ENCODE measurements around the gene AXIN1.
"Not testable (repeated sequence)": the region's sequence is repeated elsewhere in the genome, so short reads cannot be mapped to it uniquely, and the experiment has no call there.

The AXIN1 gene

DNA sequence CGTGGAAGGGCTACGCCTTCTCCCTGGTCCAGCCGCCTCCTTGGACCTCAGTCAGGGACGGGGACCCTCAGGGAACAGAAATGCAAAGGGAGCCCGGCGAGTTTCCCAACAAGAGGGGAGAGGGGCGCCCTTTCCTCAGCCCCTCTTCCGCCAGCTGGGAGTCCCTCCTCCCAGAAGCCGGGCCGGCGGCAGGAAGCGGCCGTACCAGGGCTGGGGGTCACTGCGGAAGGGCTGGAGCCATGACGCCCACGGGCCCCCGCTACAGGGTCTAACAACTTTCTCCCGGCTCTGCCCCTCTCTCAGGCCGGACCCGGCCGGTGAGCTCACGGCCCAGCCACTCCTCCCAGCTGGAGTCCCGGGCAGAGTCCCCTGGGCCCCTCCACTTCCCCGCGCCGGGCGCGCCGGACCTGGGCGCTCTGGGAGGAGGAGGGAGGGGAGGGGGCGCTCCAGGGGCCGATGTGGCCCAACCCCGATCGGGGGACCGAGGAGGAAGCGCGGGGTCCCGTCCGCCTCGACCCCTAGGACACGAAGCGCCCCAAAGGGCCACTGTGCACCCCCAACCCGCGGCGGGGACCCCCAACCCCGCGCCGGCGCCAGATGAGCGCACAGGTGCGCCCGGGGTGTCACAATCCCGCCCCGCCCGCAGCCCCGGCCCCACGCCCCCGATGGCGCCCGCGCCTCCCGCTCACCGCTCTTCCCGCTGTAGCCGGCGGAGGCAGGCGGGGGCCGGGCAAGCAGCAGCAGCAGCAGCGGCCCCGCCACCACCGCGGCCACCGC lies 28.7 kb upstream of the AXIN1 start:
- no peak for FAIRE-seq

- FAIRE-seq = no peak
Measured at GRCh38 chr16:380762-381011, 28.2 kb upstream of the AXIN1 start.

- FAIRE-seq = no peak
Measured at GRCh38 chr16:379961-380761, 27.6 kb upstream of the AXIN1 start.

GRCh38 chr16:379183-379960 lies 26.8 kb upstream of the AXIN1 start:
- no peak for FAIRE-seq

- no peak for FAIRE-seq
Measured at GRCh38 chr16:378821-379182, 26.3 kb upstream of the AXIN1 start.

DNA sequence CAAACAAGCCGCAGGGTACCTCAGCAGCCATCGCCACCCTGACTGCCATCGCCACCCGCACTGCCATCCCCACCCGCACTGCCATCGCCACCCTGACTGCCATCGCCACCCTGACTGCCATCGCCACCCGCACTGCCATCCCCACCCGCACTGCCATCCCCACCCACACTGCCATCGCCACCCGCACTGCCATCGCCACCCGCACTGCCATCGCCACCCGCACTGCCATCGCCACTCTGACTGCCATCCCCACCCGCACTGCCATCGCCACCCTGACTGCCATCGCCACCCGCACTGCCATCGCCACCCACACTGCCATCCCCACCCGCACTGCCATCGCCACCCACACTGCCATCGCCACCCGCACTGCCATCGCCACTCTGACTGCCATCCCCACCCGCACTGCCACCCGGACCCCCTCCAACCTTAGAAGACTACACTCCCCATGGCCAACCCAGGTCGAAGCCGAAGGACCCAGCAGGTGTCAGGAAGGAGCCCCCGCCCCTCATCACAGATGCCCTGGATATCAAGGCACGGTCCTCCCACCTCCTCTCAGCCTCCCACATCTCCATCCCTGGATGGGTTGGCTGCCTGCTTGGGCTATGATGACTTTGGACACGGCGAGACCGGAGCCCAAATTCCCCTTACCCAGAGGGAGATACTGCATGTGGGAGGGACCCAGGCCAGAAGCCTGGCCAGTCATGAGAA lies 25.7 kb upstream of the AXIN1 start:
- not testable (repeated sequence) for FAIRE-seq

DNA sequence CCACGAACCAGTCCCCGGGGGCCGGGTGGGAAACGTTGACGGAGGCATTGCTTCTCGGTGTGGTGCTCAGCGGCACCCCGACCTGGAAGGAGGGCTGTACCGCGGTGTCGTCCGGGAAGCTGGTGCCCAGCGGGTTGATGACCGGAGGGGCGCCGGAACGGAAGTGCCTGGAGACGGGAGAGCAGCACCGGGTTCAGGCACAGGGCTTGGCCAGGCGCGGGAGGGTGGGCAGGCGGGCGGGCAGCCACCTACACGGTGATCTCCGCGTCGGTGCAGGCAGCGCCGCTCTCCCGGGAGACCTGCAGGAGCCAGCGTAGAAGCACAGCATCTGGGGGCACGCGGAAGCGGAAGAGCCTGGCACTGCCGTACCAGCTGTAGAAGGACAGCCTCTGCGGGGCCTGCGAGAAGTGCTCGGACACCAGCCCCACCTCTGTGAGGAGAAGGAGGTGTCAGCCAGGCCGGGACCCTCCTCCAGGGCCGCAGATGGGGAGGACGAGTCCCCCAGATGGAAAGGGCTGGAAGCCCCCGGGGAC lies 25.0 kb upstream of the AXIN1 start:
- no peak for FAIRE-seq

DNA sequence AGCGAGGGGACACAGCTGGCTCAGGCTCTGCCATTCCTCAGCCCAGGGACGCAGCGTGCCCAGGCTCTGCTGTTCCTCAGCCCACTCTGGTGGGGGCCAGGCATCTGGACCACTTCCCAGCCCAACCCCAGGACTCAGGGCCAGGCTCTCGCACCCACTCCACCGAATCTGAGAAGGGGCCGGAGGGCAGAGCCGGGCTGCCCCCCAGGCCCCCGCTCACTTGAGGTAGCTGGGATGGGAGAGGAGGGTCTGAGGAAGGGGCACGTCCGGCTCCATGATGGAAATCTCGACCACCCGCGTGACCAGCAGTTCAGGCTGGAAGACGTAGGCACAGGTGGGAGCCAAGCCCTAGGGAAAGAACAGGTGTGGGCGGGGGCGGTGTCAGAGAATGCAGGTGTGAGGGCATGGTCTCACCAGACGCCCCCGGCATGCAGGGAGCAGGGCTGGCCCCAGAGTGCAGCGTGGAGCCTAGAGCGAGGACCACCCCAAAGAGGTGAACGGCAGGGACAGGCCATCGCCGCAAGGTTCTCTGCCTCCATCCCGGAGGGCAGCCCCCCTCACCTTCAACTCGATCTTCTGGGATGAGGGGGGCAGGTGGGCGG lies 24.4 kb upstream of the AXIN1 start:
- FAIRE-seq = no peak

- no peak for FAIRE-seq
Measured at GRCh38 chr16:375927-376816, 23.6 kb upstream of the AXIN1 start.

GRCh38 chr16:375212-375611 lies 22.7 kb upstream of the AXIN1 start:
- FAIRE-seq = no peak

DNA sequence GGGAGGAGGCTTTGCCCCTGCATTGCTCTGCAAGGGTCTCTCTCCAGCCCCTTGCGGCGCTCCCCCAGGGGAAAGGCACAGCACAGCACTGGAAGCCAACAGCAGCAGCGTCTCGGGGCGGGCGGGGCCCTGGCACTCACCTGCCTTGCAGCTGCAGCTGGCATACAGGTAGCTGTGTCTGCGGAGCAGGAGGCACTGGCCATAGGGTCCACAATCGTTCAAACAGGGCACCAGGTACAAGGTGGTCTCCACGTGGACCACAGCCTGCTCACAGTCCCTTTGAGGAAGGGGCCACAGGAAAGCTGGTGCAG lies 22.0 kb upstream of the AXIN1 start:
- FAIRE-seq = no peak

- FAIRE-seq = no peak
Measured at GRCh38 chr16:373848-374615, 21.5 kb upstream of the AXIN1 start.

GRCh38 chr16:373020-373598 lies 20.6 kb upstream of the AXIN1 start:
- FAIRE-seq = no peak

DNA sequence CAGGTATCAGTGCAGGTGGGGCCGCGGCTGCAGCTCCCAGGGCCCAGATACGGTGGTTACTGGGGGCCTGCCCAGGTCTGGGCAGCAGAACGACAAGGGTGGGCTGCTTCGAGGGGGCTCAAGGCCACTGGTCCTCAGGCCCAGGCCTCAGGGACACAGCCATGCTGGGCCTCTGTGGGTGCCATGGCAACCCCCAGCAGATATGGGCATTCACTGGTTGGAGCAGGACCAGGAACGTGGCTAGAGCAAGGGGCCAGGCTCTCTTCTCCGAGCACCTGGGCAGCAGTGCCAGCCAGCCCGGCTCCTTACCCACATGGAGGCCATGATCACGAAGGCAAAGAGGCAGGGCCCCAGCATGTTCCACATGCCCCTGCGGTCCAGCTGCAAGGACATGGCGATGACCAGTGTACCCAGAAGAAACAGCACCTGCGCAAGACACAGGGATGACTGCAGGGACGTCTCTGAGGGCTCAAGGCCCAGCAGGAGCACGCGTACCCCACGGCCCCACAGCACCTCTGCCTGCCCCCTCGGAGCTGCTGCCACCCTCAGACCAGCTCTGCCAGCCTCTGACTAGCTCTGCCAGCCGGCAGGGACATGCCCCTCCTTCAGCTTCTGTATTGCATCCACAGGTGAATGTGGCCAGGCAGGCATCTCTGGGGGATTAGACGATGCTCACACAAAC lies 19.9 kb upstream of the AXIN1 start:
- no peak for FAIRE-seq

DNA sequence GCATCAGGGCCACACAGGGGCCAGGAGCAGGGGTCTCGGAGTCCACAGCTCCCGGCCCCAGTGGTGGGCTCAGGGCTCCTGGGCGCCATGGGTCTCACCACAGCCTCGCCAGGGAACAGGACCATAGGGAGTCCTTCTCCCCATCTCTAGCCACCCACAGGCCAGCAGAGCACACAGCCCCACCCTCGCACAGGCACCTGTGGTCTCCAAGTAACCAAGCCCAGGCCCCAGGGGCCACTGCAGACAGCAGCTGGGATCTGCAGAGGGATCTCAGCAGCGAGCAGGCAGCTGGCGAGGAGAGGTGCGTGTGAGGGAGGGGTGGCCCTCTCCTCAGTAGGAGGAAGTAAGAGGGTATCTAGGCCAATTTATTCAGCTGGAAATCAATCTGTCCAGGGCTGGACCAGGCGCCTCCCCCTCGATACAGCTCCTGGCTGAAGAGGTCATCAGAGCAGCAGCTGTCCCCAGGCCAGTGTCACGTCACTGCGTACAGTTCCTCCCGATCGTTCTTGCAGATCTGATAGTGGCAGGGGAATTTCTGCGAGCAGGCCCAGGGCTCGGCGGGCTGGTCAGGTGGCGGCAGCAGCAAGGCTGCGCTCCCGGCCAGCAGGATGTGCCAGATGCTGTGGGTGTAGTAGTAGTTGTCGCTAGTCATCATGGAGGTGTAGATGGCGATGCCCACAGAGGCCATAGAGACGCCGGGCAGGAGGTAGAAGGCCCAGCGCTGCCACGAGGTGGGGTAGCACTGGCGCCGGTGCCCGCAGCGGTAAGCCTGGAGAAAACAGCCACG lies 19.2 kb upstream of the AXIN1 start:
- FAIRE-seq = no peak

GRCh38 chr16:370979-371514 lies 18.5 kb upstream of the AXIN1 start:
- no peak for FAIRE-seq

- peak; percentile 89 for FAIRE-seq
Measured at GRCh38 chr16:370443-370842, 17.9 kb upstream of the AXIN1 start, which contains the start of gene MRPL28. Gene MRPL28 (minus strand): TSS chr16:370538. CDS start chr16:370218, 320 bp downstream.

GRCh38 chr16:369866-370436 lies 17.4 kb upstream of the AXIN1 start:
- no peak for FAIRE-seq

Data from A204.1 (cell line).